HEK293T (cell line): Measurements from ENCODE around the gene HBQ1.

Experiments
- BHLHE40 ChIP-seq: fragments of 450-650 bp; IDR thresholded peaks from 2 replicates; pipeline ENCODE4 v1.6.1; 2016; ENCODE audit warnings: mild to moderate bottlenecking, moderate library complexity, borderline replicate concordance
- ELF4 ChIP-seq: fragments of 450-650 bp; IDR thresholded peaks from 2 replicates; pipeline ENCODE4 v1.6.1; 2017; ENCODE audit warnings: antibody characterized with exemption
- SP1 ChIP-seq: fragments of 450-650 bp; IDR thresholded peaks from 2 replicates; pipeline ENCODE4 v1.6.1; 2017
- SUZ12 ChIP-seq: fragments of 450-650 bp; IDR thresholded peaks from 2 replicates; pipeline ENCODE4 v1.6.1; 2016; ENCODE audit warnings: mild to moderate bottlenecking
- ZNF384 ChIP-seq: fragments of 450-650 bp; IDR thresholded peaks from 2 replicates; pipeline ENCODE4 v1.6.1; 2016

DNA sequence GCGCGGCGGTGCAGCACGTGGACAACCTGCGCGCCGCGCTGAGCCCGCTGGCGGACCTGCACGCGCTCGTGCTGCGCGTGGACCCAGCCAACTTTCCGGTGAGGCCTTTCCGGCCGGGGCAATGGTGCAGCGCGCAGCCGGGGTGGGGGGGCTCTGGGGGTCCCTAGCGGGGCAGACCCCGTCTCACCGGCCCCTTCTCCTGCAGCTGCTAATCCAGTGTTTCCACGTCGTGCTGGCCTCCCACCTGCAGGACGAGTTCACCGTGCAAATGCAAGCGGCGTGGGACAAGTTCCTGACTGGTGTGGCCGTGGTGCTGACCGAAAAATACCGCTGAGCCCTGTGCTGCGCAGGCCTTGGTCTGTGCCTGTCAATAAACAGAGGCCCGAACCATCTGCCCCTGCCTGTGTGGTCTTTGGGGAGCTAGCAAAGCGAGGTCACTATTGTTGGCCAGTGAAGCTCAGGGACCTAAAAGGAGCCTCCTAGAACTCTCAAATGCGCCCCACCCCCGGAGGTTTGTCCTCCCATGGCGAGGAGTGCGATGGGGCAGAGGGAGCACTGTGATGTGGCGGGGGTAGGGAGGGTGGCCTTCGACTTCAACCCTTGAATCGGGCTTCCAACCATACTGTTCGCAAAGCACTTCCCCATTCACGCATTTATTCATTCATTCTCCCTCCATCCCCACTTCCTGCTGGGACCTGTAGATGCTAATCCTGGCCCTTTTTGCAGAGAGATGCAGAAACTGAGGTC is 13.7 kb upstream of the HBQ1 start:
- TF ChIP-seq SP1: no peak
- no peak for TF ChIP-seq ZNF384
- no peak for TF ChIP-seq BHLHE40
- no peak for TF ChIP-seq SUZ12
- TF ChIP-seq ELF4: no peak
